Panc1 (cell line): ENCODE measurements around the gene CDK4. TPM values are rescaled to one million over a fixed set of nuclear protein-coding genes. Genes with fewer than 3 reads are reported as not detected.

Experiments
- ATAC-seq: fragments of 200-7000 bp; cut with Tn5 transposase; 2 replicates; pipeline ENCODE4 v1.9.1; 2020; ENCODE audit warnings: mild to moderate bottlenecking, moderate library complexity
- BruUV-seq: library from RNA; stranded (reverse); fragments of 400-500 nt; replicated peaks from 2 replicates; lab custom pipeline; 2021; lab: Mats Ljungman, UMichigan
- CTCF ChIA-PET: fragments of 300-600 bp; sonication (Branson Sonifier 250); formaldehyde crosslinking; loops from one replicate; lab custom pipeline; 2022; ENCODE audit warnings: antibody characterized with exemption; lab: Charles Lee
- POLR2A ChIA-PET: fragments of 300-600 bp; sonication (Branson Sonifier 250); formaldehyde crosslinking; loops from one replicate; lab custom pipeline; 2022; ENCODE audit warnings: antibody characterized with exemption; lab: Charles Lee
- DNase-seq: peaks from one replicate; pipeline ENCODE4 v3.0.0-alpha.2; 2010; ENCODE audit warnings: low read depth, low spot score
- H3K27ac ChIP-seq: 2 replicates; pipeline ENCODE4 v1.5.1; 2011; ENCODE audit warnings: mild to moderate bottlenecking, low read length, inconsistent platforms
- H3K27me3 ChIP-seq: fragments of 200-500 bp; sonication (Bioruptor generic); 2 replicates; pipeline ENCODE4 v1.6.0; 2014; ENCODE audit warnings: low read length, inconsistent platforms; ENCODE audit not compliant: control insufficient read depth, insufficient read depth
- H3K36me3 ChIP-seq: fragments of 200-500 bp; sonication (Bioruptor generic); 2 replicates; pipeline ENCODE4 v1.5.1; 2014; ENCODE audit warnings: inconsistent platforms, mild to moderate bottlenecking, low read length, moderate library complexity; ENCODE audit not compliant: control insufficient read depth, insufficient read depth
- H3K4me1 ChIP-seq: 2 replicates; pipeline ENCODE4 v1.5.1; 2011; ENCODE audit warnings: inconsistent platforms, mild to moderate bottlenecking, low read length, moderate library complexity; ENCODE audit not compliant: control insufficient read depth, insufficient read depth
- H3K4me3 ChIP-seq, 2 experiments: 2 replicates each; pipeline ENCODE4 v1.5.1; 2011 to 2012; ENCODE audit warnings: low read depth in 2 of 2, low read length in 2 of 2, mild to moderate bottlenecking in 2 of 2, inconsistent platforms in 1 of 2, moderate library complexity in 1 of 2
- H3K9me3 ChIP-seq: fragments of 200-500 bp; sonication (Bioruptor generic); 2 replicates; pipeline ENCODE4 v1.5.1; 2014; ENCODE audit warnings: low read depth, mild to moderate bottlenecking, inconsistent platforms, low read length, moderate library complexity; ENCODE audit not compliant: control insufficient read depth, insufficient read depth
- CTCF ChIP-seq: fragments of 450-650 bp; IDR thresholded peaks from 2 replicates; pipeline ENCODE4 v1.5.1; 2017; ENCODE audit warnings: mild to moderate bottlenecking
- POLR2AphosphoS5 ChIP-seq: IDR thresholded peaks from 2 replicates; pipeline ENCODE4 v1.6.1; 2012; ENCODE audit warnings: mild to moderate bottlenecking, low read depth, low read length, moderate library complexity
- REST ChIP-seq, 2 experiments: IDR thresholded peaks; 2 replicates each; pipeline ENCODE4 v1.6.1; 2011 to 2012; ENCODE audit warnings: low read depth in 2 of 2, control low read depth in 1 of 2, low read length in 1 of 2, mild to moderate bottlenecking in 1 of 2, moderate library complexity in 1 of 2; ENCODE audit not compliant: insufficient read depth in 1 of 2
- SIN3A ChIP-seq: IDR thresholded peaks from 2 replicates; pipeline ENCODE4 v1.6.1; 2012; ENCODE audit warnings: low read depth, mild to moderate bottlenecking, low read length, moderate library complexity, borderline replicate concordance; ENCODE audit not compliant: insufficient read depth
- TCF7L2 ChIP-seq: IDR thresholded peaks from 2 replicates; pipeline ENCODE4 v1.6.1; 2011; ENCODE audit warnings: mild to moderate bottlenecking, low read depth, low read length, inconsistent platforms
- in situ Hi-C: cut with HindIII; loops from 2 replicates; pipeline ENCODE4 v1.10.0; 2016; ENCODE audit warnings: low sequenced_read_pairs, low pct_unique_long_range_greater_than_20kb
- intact Hi-C: fragments of 100-400 bp; cut with micrococcal nuclease; formaldehyde crosslinking; loops from one replicate; pipeline ENCODE4 v1.10.0; 2022; ENCODE audit not compliant: unreplicated experiment
- microRNA-seq: library from miRNA; unstranded; fragments of <30 nt; microRNA quantifications from one replicate; pipeline ENCODE4 v1.1.0, GENCODE V29; 2020; ENCODE audit not compliant: unreplicated experiment
- total RNA-seq: library from RNA; stranded (reverse); gene quantifications from one replicate; pipeline ENCODE4 v1.2.1, GENCODE V29; 2021; ENCODE audit not compliant: unreplicated experiment

Gene CDK4
- total RNA-seq, 1 experiment from 2014 or later: 201 TPM

GRCh38 chr12:57698414-57698813, 53.7 kb downstream of the CDK4 start:
- BruUV-seq: no TSS peak
- ATAC-seq (no peak), DNase-seq (no peak)
- H3K9me3 ChIP-seq: no peaks in the 10 kb centered on the region
- in situ Hi-C loops (no loop called here), intact Hi-C loops (no loop called here)
- CTCF ChIA-PET: no interaction called here
- H3K4me1 ChIP-seq: peaks cover 5% of the 10 kb centered on the region; the same call in 1 of the 2 replicates
- TF ChIP-seq SIN3A: no peak
- no peak for TF ChIP-seq TCF7L2
- no peak for TF ChIP-seq REST (IDR thresholded peaks at IDR 0.05; ENCODE audit: insufficient read depth in 1 of 2, low read depth in 2 of 2, low read length in 1 of 2)
- no peak for TF ChIP-seq CTCF
- TF ChIP-seq POLR2AphosphoS5: no peak
- no peaks in the 10 kb centered on the region for H3K36me3 ChIP-seq
- POLR2A ChIA-PET: no interaction called here
- no peak overlapping the region for H3K27ac ChIP-seq
- no peak overlapping the region for H3K4me3 ChIP-seq
- no peaks in the 10 kb centered on the region for H3K27me3 ChIP-seq

Small RNA genes lying within 50 kb of the gene (microRNA-seq; reads per million reads assigned to microRNA genes)
- gene MIR6759: not detected

Other genes starting within 250 kb of the CDK4 start
- gene DDIT3, start 231.8 kb downstream of the CDK4 start, total RNA-seq: 47.2 TPM
- 115 TPM for gene MBD6, start 229.5 kb downstream of the CDK4 start, total RNA-seq
- 97.6 TPM for gene DCTN2, start 205.1 kb downstream of the CDK4 start, total RNA-seq
- 3.0 TPM for gene KIF5A, start 202.3 kb downstream of the CDK4 start, total RNA-seq
- 62.6 TPM for gene PIP4K2C, start 161.1 kb downstream of the CDK4 start, total RNA-seq
- 37.8 TPM for gene DTX3, start 147.5 kb downstream of the CDK4 start, total RNA-seq
- gene ARHGEF25, start 140.9 kb downstream of the CDK4 start, total RNA-seq: 10.5 TPM
- gene B4GALNT1, start 119.1 kb downstream of the CDK4 start, total RNA-seq: 48.6 TPM
- 186 TPM for gene OS9, start 58.2 kb downstream of the CDK4 start, total RNA-seq
- gene AGAP2, start 13.6 kb downstream of the CDK4 start, total RNA-seq: 0.49 TPM
- gene TSPAN31, start 7.3 kb downstream of the CDK4 start, total RNA-seq: 17.5 TPM
- 2.3 TPM for gene MARCHF9, start 2.8 kb upstream of the CDK4 start, total RNA-seq
- gene CYP27B1, start 14.8 kb upstream of the CDK4 start, total RNA-seq: 4.0 TPM
- gene METTL1, start 19.8 kb upstream of the CDK4 start, total RNA-seq: 46.5 TPM
- 7.4 TPM for gene EEF1AKMT3, start 20.3 kb upstream of the CDK4 start, total RNA-seq
- gene TSFM, start 30.5 kb upstream of the CDK4 start, total RNA-seq: 40.3 TPM
- 3.1 TPM for gene AVIL, start 66.4 kb upstream of the CDK4 start, total RNA-seq
- 120 TPM for gene CTDSP2, start 94.4 kb upstream of the CDK4 start, total RNA-seq
- gene ATP23, start 189.3 kb upstream of the CDK4 start, total RNA-seq: 10.3 TPM